GM12891 (cell line): ENCODE data around the gene COPS2.

ENCODE experiments used
- PAX5 ChIP-seq: IDR thresholded peaks from 2 replicates; pipeline ENCODE4 v1.6.1; 2011; ENCODE audit warnings: low read length, moderate library complexity, mild to moderate bottlenecking; ENCODE audit not compliant: insufficient read depth, severe bottlenecking
- POLR2A ChIP-seq: IDR thresholded peaks from 2 replicates; pipeline ENCODE4 v1.6.1; 2011; ENCODE audit warnings: low read depth, low read length, control low read depth
- POLR2AphosphoS5 ChIP-seq: IDR thresholded peaks from 2 replicates; pipeline ENCODE4 v1.6.1; 2011; ENCODE audit warnings: low read depth, low read length, control low read depth
- POU2F2 ChIP-seq: IDR thresholded peaks from 2 replicates; pipeline ENCODE4 v1.6.1; 2011; ENCODE audit warnings: low read depth, mild to moderate bottlenecking, control low read depth, low read length, moderate library complexity

GRCh38 chr15:49094923-49095322 lies 60.5 kb downstream of the COPS2 start:
- no peak for TF ChIP-seq POLR2A
- no peak for TF ChIP-seq PAX5
- no peak for TF ChIP-seq POLR2AphosphoS5
- no peak for TF ChIP-seq POU2F2
